Muscle of leg (tissue), 11 donors: Measurements from ENCODE around the gene CALR. TPM values are rescaled to one million over a fixed set of nuclear protein-coding genes. Genes with fewer than 3 reads are reported as not detected.

Source experiments
- DNase-seq: peaks from one replicate; pipeline ENCODE4 v3.0.0; 2013
- H3K27ac ChIP-seq: one replicate; pipeline ENCODE4 v1.5.1; 2013; ENCODE audit warnings: mild to moderate bottlenecking, low read length, control low read depth
- H3K27me3 ChIP-seq: one replicate; pipeline ENCODE4 v1.6.1; 2013; ENCODE audit warnings: low read length; ENCODE audit not compliant: control insufficient read depth, insufficient read depth
- H3K36me3 ChIP-seq: one replicate; pipeline ENCODE4 v1.6.1; 2013; ENCODE audit warnings: low read length; ENCODE audit not compliant: control insufficient read depth, insufficient read depth
- H3K4me1 ChIP-seq: one replicate; pipeline ENCODE4 v1.6.1; 2013; ENCODE audit warnings: low read length; ENCODE audit not compliant: control insufficient read depth, insufficient read depth
- H3K4me3 ChIP-seq: one replicate; pipeline ENCODE4 v1.5.1; 2013; ENCODE audit warnings: low read length, control low read depth
- H3K9me3 ChIP-seq: replicated peaks from 2 replicates; pipeline ENCODE4 v1.6.1; 2013; ENCODE audit warnings: low read depth, low read length; ENCODE audit not compliant: control insufficient read depth
- WGBS: methylation state at CpG from one replicate; pipeline ENCODE4 v1.1.5; 2013; ENCODE audit warnings: missing lambda C conversion rate; ENCODE audit not compliant: insufficient coverage; 5-methylcytosine and 5-hydroxymethylcytosine counted together
- polyA plus RNA-seq, 8 donors: library from polyadenylated mRNA; unstranded; fragments of 120-200 nt; gene quantifications; one replicate each; pipeline versions ENCODE4 v1.2.1 to v1.2.3, GENCODE V29; 2013; ENCODE audit warnings: inconsistent platforms in 1 of 8, low replicate concordance in 1 of 8; ENCODE audit not compliant: insufficient read length in 8 of 8, insufficient read depth in 1 of 8
- total RNA-seq: library from RNA; stranded (reverse); fragments of 120-200 nt; gene quantifications from one replicate; pipeline ENCODE4 v1.2.4, GENCODE V29; 2013

Gene CALR
- total and polyA plus RNA-seq, 9 donors = 380 to 643 (median 443) TPM

- Histone ChIP-seq H3K4me1 (peaks cover 51% of the 10 kb centered on the region), H3K27ac (peak overlapping the region; percentile 20), H3K36me3 (peaks cover 76% of the 10 kb centered on the region), H3K27me3 (no peaks in the 10 kb centered on the region), H3K9me3 (no peaks in the 10 kb centered on the region), H3K4me3 (no peak overlapping the region)
- WGBS = 90% methylated on average over 9 of the region's 18 CpGs
- no peak for DNase-seq
Measured at GRCh38 chr19:12943437-12944044, 5.1 kb downstream of the CALR start.

DNA sequence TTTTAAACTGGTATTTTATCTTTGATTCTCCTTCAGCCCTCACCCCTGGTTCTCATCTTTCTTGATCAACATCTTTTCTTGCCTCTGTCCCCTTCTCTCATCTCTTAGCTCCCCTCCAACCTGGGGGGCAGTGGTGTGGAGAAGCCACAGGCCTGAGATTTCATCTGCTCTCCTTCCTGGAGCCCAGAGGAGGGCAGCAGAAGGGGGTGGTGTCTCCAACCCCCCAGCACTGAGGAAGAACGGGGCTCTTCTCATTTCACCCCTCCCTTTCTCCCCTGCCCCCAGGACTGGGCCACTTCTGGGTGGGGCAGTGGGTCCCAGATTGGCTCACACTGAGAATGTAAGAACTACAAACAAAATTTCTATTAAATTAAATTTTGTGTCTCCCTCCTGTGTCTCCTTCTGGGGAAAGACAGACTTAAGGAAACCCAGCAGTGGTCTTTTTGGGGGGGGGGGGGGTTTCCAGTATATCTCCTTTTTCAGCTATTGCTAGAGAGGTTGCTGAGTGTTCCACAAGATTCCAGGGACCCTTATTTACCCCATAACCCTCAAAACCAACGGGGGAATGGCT is 5.8 kb downstream of the CALR start:
- no peaks in the 10 kb centered on the region for H3K9me3 ChIP-seq
- H3K4me1 ChIP-seq = peaks cover 57% of the 10 kb centered on the region
- no CpG with 5 or more reads among the region's 2 CpGs for WGBS
- no peak overlapping the region for H3K27ac ChIP-seq
- H3K27me3 ChIP-seq = no peaks in the 10 kb centered on the region
- DNase-seq = no peak
- H3K4me3 ChIP-seq = no peak overlapping the region
- H3K36me3 ChIP-seq = peaks cover 82% of the 10 kb centered on the region

- Histone ChIP-seq H3K36me3 (peaks cover 83% of the 10 kb centered on the region), H3K27me3 (no peaks in the 10 kb centered on the region), H3K4me3 (peak within 1 kb of the TSS; percentile 74), H3K9me3 (no peaks in the 10 kb centered on the region), H3K27ac (peak within 1 kb of the TSS; percentile 95), H3K4me1 (peaks cover 54% of the 10 kb centered on the region)
- 1% methylated on average over 53 of the region's 62 CpGs for WGBS
- DNase-seq = peak; percentile 99
Measured at GRCh38 chr19:12945479-12946091, 7.2 kb downstream of the CALR start, which contains the start of gene RAD23A. Gene RAD23A, plus strand, starts transcription at chr19:12945862. Its CDS starts 87 bp downstream, at chr19:12945949.

GRCh38 chr19:12946092-12946721 is 7.8 kb downstream of the CALR start:
- peak; percentile 90 for DNase-seq
- peaks cover 83% of the 10 kb centered on the region for H3K36me3 ChIP-seq
- WGBS = 0% methylated on average over 31 of the region's 40 CpGs
- no peaks in the 10 kb centered on the region for H3K9me3 ChIP-seq
- H3K4me3 ChIP-seq = peak overlapping the region; percentile 74
- H3K27me3 ChIP-seq = no peaks in the 10 kb centered on the region
- H3K27ac ChIP-seq = peak overlapping the region; percentile 95
- H3K4me1 ChIP-seq = peaks cover 52% of the 10 kb centered on the region

- H3K4me1 ChIP-seq = peaks cover 55% of the 10 kb centered on the region
- H3K27me3 ChIP-seq = no peaks in the 10 kb centered on the region
- H3K27ac ChIP-seq = peak overlapping the region; percentile 95
- peaks cover 83% of the 10 kb centered on the region for H3K36me3 ChIP-seq
- peak overlapping the region; percentile 74 for H3K4me3 ChIP-seq
- H3K9me3 ChIP-seq = no peaks in the 10 kb centered on the region
- WGBS = 40% methylated on average over 2 of the region's 14 CpGs
- DNase-seq = no peak
Measured at GRCh38 chr19:12946731-12947496, 8.5 kb downstream of the CALR start.

GRCh38 chr19:12947702-12948611 is 9.5 kb downstream of the CALR start:
- H3K4me1 ChIP-seq = peaks cover 64% of the 10 kb centered on the region
- H3K9me3 ChIP-seq = no peaks in the 10 kb centered on the region
- H3K27ac ChIP-seq = no peak overlapping the region
- peaks cover 80% of the 10 kb centered on the region for H3K36me3 ChIP-seq
- H3K4me3 ChIP-seq = no peak overlapping the region
- 95% methylated on average over 17 of the region's 28 CpGs for WGBS
- H3K27me3 ChIP-seq = no peaks in the 10 kb centered on the region
- no peak for DNase-seq

DNA sequence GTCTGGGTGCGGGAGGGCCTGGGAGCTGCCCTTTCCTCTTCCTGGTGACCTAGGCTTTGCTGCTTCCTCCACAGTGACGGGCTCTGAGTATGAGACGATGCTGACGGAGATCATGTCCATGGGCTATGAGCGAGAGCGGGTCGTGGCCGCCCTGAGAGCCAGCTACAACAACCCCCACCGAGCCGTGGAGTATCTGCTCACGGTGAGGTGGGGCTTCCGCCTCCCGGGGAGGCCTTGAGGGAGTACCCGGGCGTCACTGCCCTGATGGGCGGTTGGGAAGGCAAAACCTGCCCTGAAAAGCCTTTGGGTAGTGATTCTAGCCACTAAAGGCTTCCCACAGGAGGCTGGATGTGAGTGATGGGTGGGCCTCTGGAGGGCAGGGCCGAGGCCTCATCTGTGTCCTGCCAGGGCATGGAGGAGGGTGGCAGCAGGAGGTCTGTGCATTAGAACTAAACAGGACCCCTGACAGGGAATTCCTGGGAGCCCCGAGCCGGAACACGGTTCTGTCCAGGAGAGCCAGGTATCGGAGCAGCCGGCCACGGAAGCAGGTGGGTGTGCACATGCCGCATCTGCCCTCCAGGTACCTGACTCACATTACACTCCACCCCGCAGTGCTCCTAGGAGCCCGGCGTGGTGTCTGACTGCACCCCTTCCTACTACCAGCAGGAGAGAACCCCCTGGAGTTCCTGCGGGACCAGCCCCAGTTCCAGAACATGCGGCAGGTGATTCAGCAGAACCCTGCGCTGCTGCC is 10.4 kb downstream of the CALR start:
- H3K4me1 ChIP-seq = peaks cover 66% of the 10 kb centered on the region
- 90% methylated on average over 22 of the region's 30 CpGs for WGBS
- no peak for DNase-seq
- no peaks in the 10 kb centered on the region for H3K27me3 ChIP-seq
- H3K27ac ChIP-seq = peak overlapping the region; percentile 80
- no peak overlapping the region for H3K4me3 ChIP-seq
- H3K9me3 ChIP-seq = no peaks in the 10 kb centered on the region
- peaks cover 77% of the 10 kb centered on the region for H3K36me3 ChIP-seq

DNA sequence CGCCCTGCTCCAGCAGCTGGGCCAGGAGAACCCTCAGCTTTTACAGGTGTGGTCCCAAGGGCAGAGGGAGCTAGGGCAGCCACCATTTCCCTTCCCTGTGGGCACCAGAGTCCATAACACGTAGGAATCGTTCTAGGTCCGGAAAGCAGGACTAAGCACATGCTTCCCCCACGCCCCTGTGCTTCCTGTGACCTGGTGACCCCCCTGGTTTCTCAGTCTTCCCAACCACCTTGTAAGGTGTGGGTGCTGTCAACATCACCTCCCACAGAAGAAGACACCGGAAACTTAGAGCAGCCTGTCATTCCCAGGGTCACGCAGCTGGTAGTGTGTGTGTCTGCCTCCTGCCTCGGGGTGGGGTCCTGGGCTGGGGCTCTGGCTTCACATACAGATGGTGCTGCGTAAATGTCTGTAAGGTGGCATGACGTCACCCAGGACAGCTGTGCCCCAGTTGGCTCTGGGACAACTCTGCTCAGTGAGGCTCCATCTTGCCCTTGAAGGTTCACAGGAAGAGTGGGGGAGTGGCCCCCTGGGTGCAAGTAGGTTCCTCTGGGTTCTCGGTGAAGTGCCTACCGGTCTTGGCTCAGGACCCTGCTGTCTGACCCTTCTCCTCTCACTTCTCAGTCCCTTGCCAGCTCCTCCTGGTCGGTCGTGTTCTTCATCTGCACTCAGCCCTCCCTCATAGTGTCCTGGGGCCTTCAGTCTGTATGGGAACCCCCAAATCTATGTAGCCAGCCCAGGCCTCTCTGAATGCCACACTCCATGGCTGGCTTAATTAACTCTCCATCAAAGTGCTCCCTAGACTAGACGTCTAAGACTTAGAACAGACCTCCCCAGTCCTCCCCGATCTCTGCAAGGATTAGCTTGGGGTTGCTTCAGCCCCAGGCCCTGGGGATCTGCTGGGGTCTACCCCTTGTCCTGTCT is 11.2 kb downstream of the CALR start:
- peaks cover 77% of the 10 kb centered on the region for H3K36me3 ChIP-seq

More for the DNA sequence above, 11.2 kb downstream of the CALR start:
- 73% methylated on average over 14 of the region's 16 CpGs for WGBS
- no peak overlapping the region for H3K4me3 ChIP-seq
- peaks cover 74% of the 10 kb centered on the region for H3K4me1 ChIP-seq
- no peaks in the 10 kb centered on the region for H3K9me3 ChIP-seq
- peak; percentile 62 for DNase-seq
- H3K27ac ChIP-seq = peak overlapping the region; percentile 80
- H3K27me3 ChIP-seq = no peaks in the 10 kb centered on the region
